AG04450 (cell line): ENCODE measurements around the gene UCKL1. TPM values are rescaled to one million over a fixed set of nuclear protein-coding genes. Genes with fewer than 3 reads are reported as not detected.

Experiments
- CTCF ChIA-PET: fragments of 300-600, 350-600 bp; formaldehyde crosslinking; extraction: SDS; loops from one replicate; lab custom pipeline; 2022; ENCODE audit warnings: antibody characterized with exemption, inconsistent platforms; lab: Charles Lee
- POLR2A ChIA-PET: fragments of 350-600 bp; formaldehyde crosslinking; extraction: SDS; loops from one replicate; lab custom pipeline; 2021; ENCODE audit warnings: antibody characterized with exemption, inconsistent platforms; lab: Yijun Ruan, JAX
- DNase-seq: peaks from one replicate; pipeline ENCODE4 v3.0.0-alpha.2; 2011; ENCODE audit warnings: low read depth, low spot score
- H3K27ac ChIP-seq: one replicate; pipeline ENCODE4 v1.5.1; 2012; ENCODE audit warnings: low read depth, low read length, control low read depth
- H3K27me3 ChIP-seq: one replicate; pipeline ENCODE4 v1.6.0; 2012; ENCODE audit warnings: low read length; ENCODE audit not compliant: control insufficient read depth, insufficient read depth
- H3K4me3 ChIP-seq: 2 replicates; pipeline ENCODE4 v1.5.1; 2011; ENCODE audit warnings: mild to moderate bottlenecking, low read depth, low read length, control low read depth
- H3K9me3 ChIP-seq: 2 replicates; pipeline ENCODE4 v1.5.1; 2012; ENCODE audit warnings: low read length; ENCODE audit not compliant: control insufficient read depth, insufficient read depth
- polyA plus RNA-seq: library from polyadenylated mRNA; depleted of rRNA; stranded (reverse); fragments of >200 nt; gene quantifications from 2 replicates; pipeline ENCODE4 v1.2.3, GENCODE V29; 2011
- TF ChIP-seq, protein P1 (sequence below): IDR thresholded peaks from 2 replicates; pipeline ENCODE4 v1.5.1; 2011; ENCODE audit warnings: low read depth, low read length, control low read depth, inconsistent platforms

The UCKL1 gene
- polyA plus RNA-seq, 1 experiment, result 18.0 TPM

DNA sequence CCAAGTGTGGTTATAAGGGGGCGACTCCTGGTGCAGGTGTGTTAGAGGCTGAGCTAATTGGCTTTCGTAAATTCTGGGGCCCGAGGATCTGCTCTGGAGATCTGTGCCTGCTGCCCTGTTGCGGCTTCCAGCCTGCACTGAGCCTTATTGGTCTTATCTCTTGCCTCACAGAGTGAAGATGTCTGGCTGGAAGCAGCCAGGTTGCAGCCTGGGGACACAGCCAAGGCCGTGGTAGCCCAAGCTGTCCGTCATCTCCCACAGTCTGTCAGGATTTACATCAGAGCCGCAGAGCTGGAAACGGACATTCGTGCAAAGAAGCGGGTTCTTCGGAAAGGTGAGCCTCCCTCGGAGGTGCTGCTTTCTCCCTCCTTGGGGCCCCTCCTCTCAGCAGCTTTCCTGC is 44.7 kb upstream of the UCKL1 start:
- TF ChIP-seq, protein P1, sequence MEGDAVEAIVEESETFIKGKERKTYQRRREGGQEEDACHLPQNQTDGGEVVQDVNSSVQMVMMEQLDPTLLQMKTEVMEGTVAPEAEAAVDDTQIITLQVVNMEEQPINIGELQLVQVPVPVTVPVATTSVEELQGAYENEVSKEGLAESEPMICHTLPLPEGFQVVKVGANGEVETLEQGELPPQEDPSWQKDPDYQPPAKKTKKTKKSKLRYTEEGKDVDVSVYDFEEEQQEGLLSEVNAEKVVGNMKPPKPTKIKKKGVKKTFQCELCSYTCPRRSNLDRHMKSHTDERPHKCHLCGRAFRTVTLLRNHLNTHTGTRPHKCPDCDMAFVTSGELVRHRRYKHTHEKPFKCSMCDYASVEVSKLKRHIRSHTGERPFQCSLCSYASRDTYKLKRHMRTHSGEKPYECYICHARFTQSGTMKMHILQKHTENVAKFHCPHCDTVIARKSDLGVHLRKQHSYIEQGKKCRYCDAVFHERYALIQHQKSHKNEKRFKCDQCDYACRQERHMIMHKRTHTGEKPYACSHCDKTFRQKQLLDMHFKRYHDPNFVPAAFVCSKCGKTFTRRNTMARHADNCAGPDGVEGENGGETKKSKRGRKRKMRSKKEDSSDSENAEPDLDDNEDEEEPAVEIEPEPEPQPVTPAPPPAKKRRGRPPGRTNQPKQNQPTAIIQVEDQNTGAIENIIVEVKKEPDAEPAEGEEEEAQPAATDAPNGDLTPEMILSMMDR, result no peak
- Histone ChIP-seq H3K27ac (no peak overlapping the region), H3K27me3 (no peaks in the 10 kb centered on the region), H3K9me3 (no peaks in the 10 kb centered on the region), H3K4me3 (no peak overlapping the region)
- ChIA-PET POLR2A (no interaction called here), CTCF (no interaction called here)
- DNase-seq, result no peak

DNA sequence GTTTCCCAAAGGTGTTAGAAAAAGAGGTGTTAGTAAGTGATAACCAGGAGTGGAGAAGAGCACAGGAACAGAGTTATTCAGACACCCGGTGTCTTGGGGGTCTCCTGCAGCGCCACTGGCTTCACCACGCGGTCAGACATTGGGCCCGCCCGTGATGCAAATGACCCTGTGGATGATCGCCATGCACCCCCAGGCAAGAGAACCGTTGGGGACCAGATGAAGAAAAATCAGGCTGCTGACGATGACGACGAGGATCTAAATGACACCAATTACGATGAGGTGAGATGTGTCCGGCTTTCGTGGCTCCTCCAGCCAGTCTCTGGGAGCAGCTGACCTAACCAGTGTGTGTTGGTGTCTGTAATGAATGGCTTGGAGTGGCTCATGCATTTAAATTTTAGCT is 26.7 kb upstream of the UCKL1 start:
- ChIA-PET POLR2A (no interaction called here), CTCF (interaction anchor here (0.9 to 3.9 kb wide), 2 partner anchors 9 to 446 kb away, joined by 3 to 10 read pairs; partner anchors contain the start of gene PTK6)
- H3K9me3 ChIP-seq, result no peaks in the 10 kb centered on the region; the same call in 1 of the 2 replicates
- TF ChIP-seq, protein P1, result no peak
- H3K27ac ChIP-seq, result no peak overlapping the region
- DNase-seq, result no peak
- no peaks in the 10 kb centered on the region for H3K27me3 ChIP-seq
- no peak overlapping the region for H3K4me3 ChIP-seq

DNA sequence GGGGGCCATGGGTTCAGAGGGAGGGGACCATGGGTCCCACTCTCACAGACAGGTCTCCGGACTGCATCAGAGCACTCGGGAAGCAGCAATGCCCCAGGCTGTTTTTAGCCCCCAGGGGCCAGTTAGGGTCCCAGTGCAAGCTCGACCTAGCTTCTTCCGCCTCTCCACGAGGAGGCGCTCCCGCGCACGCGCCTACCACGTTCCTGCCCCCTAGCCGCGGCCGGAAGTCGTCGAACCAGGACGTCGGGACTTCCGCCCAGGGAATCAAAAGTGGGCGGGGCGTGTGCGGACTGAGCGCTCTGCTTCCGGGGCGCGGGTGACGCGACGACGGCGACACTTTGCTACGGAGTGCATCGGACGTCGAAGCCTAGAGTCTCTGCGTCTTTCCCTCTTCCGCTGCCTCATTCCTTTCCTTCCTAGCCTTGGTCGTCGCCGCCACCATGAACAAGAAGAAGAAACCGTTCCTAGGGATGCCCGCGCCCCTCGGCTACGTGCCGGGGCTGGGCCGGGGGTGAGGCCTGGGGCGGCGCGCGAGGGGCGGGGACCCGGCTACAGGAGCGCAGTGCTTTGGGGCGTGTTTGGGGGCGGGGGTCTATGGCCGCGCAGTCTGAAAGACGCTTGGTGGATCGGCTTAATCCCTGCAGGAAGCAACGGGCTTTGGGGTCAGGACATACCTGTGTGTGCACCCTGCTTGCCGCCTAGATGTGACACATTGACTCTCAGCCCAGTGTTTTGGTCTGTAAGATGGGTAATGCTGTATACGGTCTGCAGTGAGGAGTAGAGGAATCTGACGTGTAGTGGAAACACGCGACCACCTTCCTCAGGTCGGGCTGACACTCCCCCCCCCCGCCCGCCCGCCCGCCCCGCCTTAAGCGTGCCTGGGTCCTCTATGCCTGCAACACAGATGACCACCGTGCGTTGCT is 24.9 kb upstream of the UCKL1 start, which contains the start of gene PRPF6:
TSS of gene PRPF6 (plus strand) at position 327 of the 923 bp plus-strand sequence. CDS start at position 441, 114 bp downstream.
- POLR2A ChIA-PET, result no interaction called here
- Histone ChIP-seq H3K9me3 (no peaks in the 10 kb centered on the region; the same call in 1 of the 2 replicates), H3K27ac (peak within 1 kb of the TSS; percentile 65), H3K4me3 (peak within 1 kb of the TSS; percentile 78), H3K27me3 (no peaks in the 10 kb centered on the region)
- CTCF ChIA-PET, result interaction anchor here (0.6 to 1.8 kb wide), 22 partner anchors 8 to 444 kb away, joined by 3 to 8 read pairs (median 5); partner anchors contain the start of genes PTK6, STMN3 and TPD52L2
- DNase-seq, result peak; percentile 80
- TF ChIP-seq, protein P1, result peak; percentile 92

DNA sequence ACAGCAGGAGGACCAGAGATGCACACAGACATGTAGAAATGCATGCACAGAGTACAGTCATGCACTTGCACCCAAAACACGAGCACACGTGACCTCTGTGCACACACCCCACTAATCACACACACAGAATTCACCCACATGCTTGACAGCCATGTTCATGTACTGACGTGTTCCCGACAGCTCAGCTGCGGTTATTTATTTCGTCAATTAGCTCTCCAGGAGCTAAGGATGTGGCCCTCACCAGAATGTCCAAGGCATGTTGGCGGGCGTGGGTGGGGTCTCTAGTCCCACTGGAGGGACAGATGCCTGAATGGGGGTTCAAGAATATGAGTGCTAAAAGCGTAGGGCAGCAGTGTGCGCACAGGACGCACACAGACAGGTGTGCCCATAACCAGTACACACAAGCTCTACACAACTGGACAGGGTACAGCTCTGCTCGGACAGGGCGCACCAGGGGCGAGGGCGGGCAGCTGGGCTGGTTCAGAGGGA is 24.1 kb upstream of the UCKL1 start:
- DNase-seq, result no peak
- Histone ChIP-seq H3K4me3 (peak overlapping the region; percentile 78), H3K9me3 (no peaks in the 10 kb centered on the region; the same call in 1 of the 2 replicates), H3K27ac (peak overlapping the region; percentile 52), H3K27me3 (no peaks in the 10 kb centered on the region)
- POLR2A ChIA-PET, result no interaction called here
- TF ChIP-seq, protein P1, result no peak
- CTCF ChIA-PET, result interaction anchor here (0.6 to 1.8 kb wide), 23 partner anchors 9 to 443 kb away, joined by 3 to 8 read pairs (median 5); partner anchors contain the start of genes PTK6, STMN3 and TPD52L2
